ENCODE data around the gene NEAT1. TPM values are rescaled to one million over a fixed set of nuclear protein-coding genes. Genes with fewer than 3 reads are reported as not detected.

NEAT1 gene
- total and polyA plus RNA-seq, 9 of the 15 experiments (the other 6 are each of a cell fraction or from before 2014, with no cell fraction given): 20.1 to 389 (median 62.8) TPM

DNA sequence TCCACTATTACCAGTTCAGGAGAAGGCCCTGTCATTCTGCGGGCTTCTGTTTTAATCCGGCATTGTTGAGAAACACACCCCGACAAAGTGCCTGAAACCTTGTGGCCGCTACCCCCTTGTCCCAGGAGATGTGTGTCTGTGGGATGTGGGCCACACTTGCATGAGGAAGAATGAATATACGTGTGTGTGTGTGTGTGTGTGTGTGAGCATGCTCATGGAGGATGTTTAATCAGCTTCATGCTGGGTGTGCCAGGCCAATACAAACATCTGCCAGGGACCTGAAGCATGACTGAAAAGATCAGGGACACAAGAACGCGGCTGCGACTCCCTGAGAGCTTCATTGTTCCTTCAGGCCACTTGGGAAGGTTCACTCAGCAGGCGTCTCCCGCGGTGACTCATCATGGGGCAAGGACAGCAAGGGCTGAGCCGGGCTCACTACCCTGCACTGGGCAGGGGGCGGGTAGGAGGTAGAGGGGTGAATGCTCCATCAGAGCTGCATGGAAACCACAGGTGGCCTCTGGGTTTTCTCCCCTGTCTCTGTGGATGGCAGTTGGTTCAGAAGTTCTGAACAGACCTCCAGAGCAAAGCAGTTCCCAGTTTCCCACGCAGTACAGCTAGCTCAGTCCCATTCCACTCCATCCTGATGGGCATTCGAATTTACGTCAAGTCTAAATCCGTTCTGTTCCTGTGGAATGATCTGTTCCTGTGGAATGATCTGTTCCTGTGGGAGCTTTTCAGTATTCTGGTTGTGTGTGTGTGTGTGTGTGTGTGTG, 69.2 kb downstream of the NEAT1 start:
- ATAC-seq: peak; percentile 44
- Histone ChIP-seq H3K36me3 (ENCODE audit: control insufficient read depth, insufficient read depth, low read length) (no peaks in the 10 kb centered on the region), H3K4me2 (ENCODE audit: insufficient read depth, low read length) (peak overlapping the region; percentile 81), H3K4me3 (peak overlapping the region; percentile 6; the same call in 1 of the 2 replicates), H2AFZ (ENCODE audit: low read depth, low read length) (peak overlapping the region; percentile 86), H3K9ac (ENCODE audit: insufficient read depth in 1 of 2, low read depth in 2 of 2, low read length in 2 of 2) (peak overlapping the region; percentile 71 to 85), H3K27ac (ENCODE audit: extremely low read depth, low read depth, low read length) (peak overlapping the region; percentile 84), H3K27me3 (ENCODE audit: control insufficient read depth in 2 of 2, insufficient read depth in 2 of 2, low read length in 2 of 2) (no peaks in the 10 kb centered on the region), H4K20me1 (replicated peaks; ENCODE audit: control insufficient read depth, insufficient read depth, low read length) (no peaks in the 10 kb centered on the region), H3K4me1 (replicated peaks in 1 of 2; ENCODE audit: control insufficient read depth in 2 of 2, insufficient read depth in 2 of 2, low read length in 2 of 2) (peaks cover 77 to 87% of the 10 kb centered on the region in 2 experiments), H3K79me2 (ENCODE audit: control insufficient read depth, insufficient read depth, low read length) (peaks cover 56% of the 10 kb centered on the region), H3K9me1 (ENCODE audit: control insufficient read depth, insufficient read depth, low read length) (peaks cover 6% of the 10 kb centered on the region), H3K9me3 (replicated peaks; ENCODE audit: control insufficient read depth, insufficient read depth, low read depth, low read length) (no peaks in the 10 kb centered on the region)
- whole genome bisulfite sequencing (ENCODE audit: insufficient coverage, low coverage, missing lambda C conversion rate): 11% methylated on average over 17 of the region's 17 CpGs
- in situ Hi-C loops (cut with MboI) (no loop called here), intact Hi-C loops (cut with micrococcal nuclease) (no loop called here)
- peak in 3 of 4 experiments; percentile 66 to 85 (median 73) for DNase-seq (ENCODE audit: extremely low read depth in 1 of 4, low spot score in 3 of 4)
- BruUV-seq (replicated peaks): no TSS peak
- POLR2A ChIA-PET: interaction anchor here (0.6 to 27.6 kb wide), 5 partner anchors 11 to 663 kb away, joined by 3 to 2118 read pairs (median 704); partner anchors contain the start of genes MALAT1 and NEAT1
- CTCF ChIA-PET (ENCODE audit: low intra/inter-chr PET ratio): no interaction called here
- peak; percentile 74 for FAIRE-seq
- TF ChIP-seq ZC3H8 (IDR thresholded peaks at IDR 0.05): 0 out of 2 replicates have a peak, but pooled peaks have one; percentile 17
- 0 out of 2 replicates have a peak, but pooled peaks have one; percentile 49 for TF ChIP-seq HIVEP1 (CRISPR knock-in tag; IDR thresholded peaks at IDR 0.05)
- no peak for TF ChIP-seq ILK (tag; IDR thresholded peaks at IDR 0.05; ENCODE audit: borderline replicate concordance, low read depth)
- TF ChIP-seq HDAC1 (IDR thresholded peaks at IDR 0.05): peak in 1 of 2 experiments; percentile 43; a peak in 2 of 4 replicates
- TF ChIP-seq TAF15 (IDR thresholded peaks at IDR 0.05; ENCODE audit: low read depth, low read length): no peak
- TF ChIP-seq, protein P1, sequence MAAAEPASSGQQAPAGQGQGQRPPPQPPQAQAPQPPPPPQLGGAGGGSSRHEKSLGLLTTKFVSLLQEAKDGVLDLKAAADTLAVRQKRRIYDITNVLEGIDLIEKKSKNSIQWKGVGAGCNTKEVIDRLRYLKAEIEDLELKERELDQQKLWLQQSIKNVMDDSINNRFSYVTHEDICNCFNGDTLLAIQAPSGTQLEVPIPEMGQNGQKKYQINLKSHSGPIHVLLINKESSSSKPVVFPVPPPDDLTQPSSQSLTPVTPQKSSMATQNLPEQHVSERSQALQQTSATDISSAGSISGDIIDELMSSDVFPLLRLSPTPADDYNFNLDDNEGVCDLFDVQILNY (CRISPR knock-in tag; IDR thresholded peaks at IDR 0.05): no peak
- peak; percentile 45; the same call in 1 of the 2 replicates for TF ChIP-seq RBFOX2 (IDR thresholded peaks at IDR 0.05; ENCODE audit: low read depth, low read length)
- TF ChIP-seq CXXC5 (CRISPR knock-in tag; IDR thresholded peaks at IDR 0.05): peak; percentile 36
- peak; percentile 20; the same call in 1 of the 2 replicates for TF ChIP-seq EP400 (IDR thresholded peaks at IDR 0.05)
- peak; percentile 96 for TF ChIP-seq JUND (IDR thresholded peaks at IDR 0.05; ENCODE audit: borderline replicate concordance, low read depth, low read length)
- TF ChIP-seq JUND (tag; IDR thresholded peaks at IDR 0.05; ENCODE audit: borderline replicate concordance, low read depth, low read length): peak; percentile 95; the same call in 2 of the 3 replicates
- TF ChIP-seq ZNF583 (CRISPR knock-in tag; IDR thresholded peaks at IDR 0.05): 0 out of 2 replicates have a peak, but pooled peaks have one; percentile 35
- TF ChIP-seq GABPB1 (CRISPR knock-in tag; IDR thresholded peaks at IDR 0.05): peak; percentile 37; the same call in 1 of the 2 replicates
- peak; percentile 92 for TF ChIP-seq FOSL1 (tag; conservative IDR thresholded peaks at IDR 0.05)
- peak; percentile 82 for TF ChIP-seq SMARCE1 (IDR thresholded peaks at IDR 0.05)
- peak in 1 of 3 experiments; percentile 12 for TF ChIP-seq YY1 (IDR thresholded peaks at IDR 0.05; ENCODE audit: borderline replicate concordance in 1 of 3, control insufficient read depth in 1 of 3, extremely low read depth in 1 of 3, insufficient read depth in 3 of 3, insufficient read length in 1 of 3, insufficient replicate concordance in 2 of 3, low read depth in 1 of 3, low read length in 2 of 3)
- 0 out of 2 replicates have a peak, but pooled peaks have one; percentile 34 for TF ChIP-seq MIER1 (IDR thresholded peaks at IDR 0.05; ENCODE audit: low read depth)
- TF ChIP-seq FOS (IDR thresholded peaks at IDR 0.05; ENCODE audit: extremely low read depth, insufficient read length): peak; percentile 54
- TF ChIP-seq SAP30 (IDR thresholded peaks at IDR 0.05; ENCODE audit: borderline replicate concordance, insufficient read depth, low read depth, low read length, poor library complexity, severe bottlenecking): peak; percentile 23

Data from K562 (cell line).